Neural crest cell (in vitro differentiated cells): Measurements from ENCODE around the gene TBX4. TPM values are rescaled to one million over a fixed set of nuclear protein-coding genes. Genes with fewer than 3 reads are reported as not detected.

Experiments used
- DNase-seq: peaks from one replicate; pipeline ENCODE4 v3.0.0; 2021; ENCODE audit warnings: low read depth, mixed read lengths, low spot score
- H3K27ac Mint-ChIP-seq: one replicate; pipeline ENCODE4 v1.8.0; 2021; ENCODE audit warnings: mild to moderate bottlenecking, mixed read lengths; ENCODE audit not compliant: unreplicated experiment
- H3K27me3 Mint-ChIP-seq: 2 replicates; pipeline ENCODE4 v1.8.0; 2021; ENCODE audit warnings: low read depth, mild to moderate bottlenecking, mixed read lengths
- H3K36me3 Mint-ChIP-seq: 2 replicates; pipeline ENCODE4 v1.8.0; 2021; ENCODE audit warnings: low read depth, mild to moderate bottlenecking, mixed read lengths
- H3K4me1 Mint-ChIP-seq: 2 replicates; pipeline ENCODE4 v1.8.0; 2021; ENCODE audit warnings: mixed read lengths
- H3K4me3 Mint-ChIP-seq: one replicate; pipeline ENCODE4 v1.8.0; 2021; ENCODE audit warnings: mild to moderate bottlenecking, mixed read lengths
- H3K9me3 Mint-ChIP-seq: 2 replicates; pipeline ENCODE4 v1.8.0; 2021; ENCODE audit warnings: mixed read lengths
- total RNA-seq: library from RNA; stranded (reverse); gene quantifications from 2 replicates; pipeline ENCODE4 v1.2.1, GENCODE V29; 2021
- TF ChIP-seq, protein P1 (sequence below): fragments of 200-600 bp; sonication (generic); conservative IDR thresholded peaks from 2 replicates; pipeline ENCODE4 v1.5.0; 2021; ENCODE audit warnings: antibody characterized with exemption, mild to moderate bottlenecking

The TBX4 gene
- total RNA-seq, 1 donor from 2014 or later = not detected

DNA sequence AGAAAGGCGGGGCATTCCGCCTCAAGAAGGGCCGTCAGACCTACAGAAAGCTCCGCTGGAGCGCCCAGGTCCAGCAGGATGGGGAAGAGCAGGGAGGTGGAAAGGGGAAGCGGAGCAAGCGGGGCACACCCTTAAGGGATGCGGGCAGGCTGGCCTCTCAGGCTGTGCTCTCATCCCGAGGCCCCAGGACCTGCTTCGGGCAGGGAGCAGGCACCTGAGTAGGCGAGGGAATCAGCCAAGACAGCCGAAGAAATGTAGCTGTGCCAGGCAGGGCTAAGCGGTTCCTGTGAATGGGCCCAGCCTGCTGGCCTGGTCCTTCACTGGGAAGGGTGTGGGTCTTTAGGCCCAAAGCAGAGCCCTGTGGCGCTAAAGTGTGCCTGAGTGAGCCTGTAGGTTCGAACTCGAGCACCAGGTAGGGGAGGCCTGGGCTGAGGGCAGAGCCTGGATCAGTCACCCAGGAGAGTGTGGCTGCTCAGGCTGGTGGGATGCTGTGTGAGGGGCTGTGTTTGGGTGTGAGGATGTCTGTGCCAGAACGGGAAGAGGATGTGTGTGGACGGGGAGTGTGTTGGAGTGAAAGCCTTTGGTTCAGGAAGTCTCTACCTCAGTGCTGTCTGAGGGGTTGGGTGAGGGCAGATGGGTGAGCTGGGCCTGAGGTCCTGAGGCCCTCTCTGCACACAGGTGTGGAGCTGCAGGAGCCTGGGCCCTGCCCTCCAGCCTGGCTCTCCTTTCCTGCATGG lies 3.3 kb downstream of the TBX4 start:
- H3K27ac Mint-ChIP-seq = no peak overlapping the region
- H3K4me3 Mint-ChIP-seq = no peak overlapping the region
- TF ChIP-seq, protein P1, sequence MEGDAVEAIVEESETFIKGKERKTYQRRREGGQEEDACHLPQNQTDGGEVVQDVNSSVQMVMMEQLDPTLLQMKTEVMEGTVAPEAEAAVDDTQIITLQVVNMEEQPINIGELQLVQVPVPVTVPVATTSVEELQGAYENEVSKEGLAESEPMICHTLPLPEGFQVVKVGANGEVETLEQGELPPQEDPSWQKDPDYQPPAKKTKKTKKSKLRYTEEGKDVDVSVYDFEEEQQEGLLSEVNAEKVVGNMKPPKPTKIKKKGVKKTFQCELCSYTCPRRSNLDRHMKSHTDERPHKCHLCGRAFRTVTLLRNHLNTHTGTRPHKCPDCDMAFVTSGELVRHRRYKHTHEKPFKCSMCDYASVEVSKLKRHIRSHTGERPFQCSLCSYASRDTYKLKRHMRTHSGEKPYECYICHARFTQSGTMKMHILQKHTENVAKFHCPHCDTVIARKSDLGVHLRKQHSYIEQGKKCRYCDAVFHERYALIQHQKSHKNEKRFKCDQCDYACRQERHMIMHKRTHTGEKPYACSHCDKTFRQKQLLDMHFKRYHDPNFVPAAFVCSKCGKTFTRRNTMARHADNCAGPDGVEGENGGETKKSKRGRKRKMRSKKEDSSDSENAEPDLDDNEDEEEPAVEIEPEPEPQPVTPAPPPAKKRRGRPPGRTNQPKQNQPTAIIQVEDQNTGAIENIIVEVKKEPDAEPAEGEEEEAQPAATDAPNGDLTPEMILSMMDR = no peak
- H3K27me3 Mint-ChIP-seq = peaks cover 97% of the 10 kb centered on the region
- no peak for DNase-seq
- peaks cover 3% of the 10 kb centered on the region for H3K36me3 Mint-ChIP-seq
- no peaks in the 10 kb centered on the region for H3K9me3 Mint-ChIP-seq
- H3K4me1 Mint-ChIP-seq = peaks cover 31% of the 10 kb centered on the region

DNA sequence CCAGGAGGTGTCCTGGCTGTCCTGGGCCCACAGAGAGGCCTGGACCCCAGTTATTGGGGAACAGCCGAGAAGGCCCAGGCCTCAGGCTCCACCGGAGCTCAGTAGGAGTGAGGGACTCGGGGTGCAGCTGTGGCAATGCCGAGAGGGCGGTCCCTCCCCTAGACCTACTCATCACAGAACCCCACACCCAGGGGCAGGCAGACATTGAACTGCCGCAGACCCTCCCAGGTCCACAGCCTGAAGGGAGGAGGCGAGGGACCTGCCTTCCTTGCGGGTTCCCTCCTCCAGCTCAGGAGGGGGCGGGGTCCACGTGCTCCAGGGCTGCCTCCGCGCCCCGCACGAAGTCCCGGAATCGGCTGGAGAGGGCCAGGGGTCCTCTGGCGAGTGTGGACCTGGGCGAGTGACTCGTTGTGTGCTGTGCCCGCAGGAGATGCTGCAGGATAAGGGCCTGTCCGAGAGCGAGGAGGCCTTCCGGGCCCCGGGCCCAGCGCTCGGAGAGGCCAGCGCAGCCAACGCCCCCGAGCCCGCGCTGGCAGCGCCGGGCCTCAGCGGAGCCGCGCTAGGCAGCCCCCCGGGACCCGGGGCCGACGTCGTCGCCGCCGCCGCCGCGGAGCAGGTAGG lies 3.9 kb downstream of the TBX4 start:
- peaks cover 3% of the 10 kb centered on the region for H3K36me3 Mint-ChIP-seq
- H3K4me3 Mint-ChIP-seq = no peak overlapping the region

DNA sequence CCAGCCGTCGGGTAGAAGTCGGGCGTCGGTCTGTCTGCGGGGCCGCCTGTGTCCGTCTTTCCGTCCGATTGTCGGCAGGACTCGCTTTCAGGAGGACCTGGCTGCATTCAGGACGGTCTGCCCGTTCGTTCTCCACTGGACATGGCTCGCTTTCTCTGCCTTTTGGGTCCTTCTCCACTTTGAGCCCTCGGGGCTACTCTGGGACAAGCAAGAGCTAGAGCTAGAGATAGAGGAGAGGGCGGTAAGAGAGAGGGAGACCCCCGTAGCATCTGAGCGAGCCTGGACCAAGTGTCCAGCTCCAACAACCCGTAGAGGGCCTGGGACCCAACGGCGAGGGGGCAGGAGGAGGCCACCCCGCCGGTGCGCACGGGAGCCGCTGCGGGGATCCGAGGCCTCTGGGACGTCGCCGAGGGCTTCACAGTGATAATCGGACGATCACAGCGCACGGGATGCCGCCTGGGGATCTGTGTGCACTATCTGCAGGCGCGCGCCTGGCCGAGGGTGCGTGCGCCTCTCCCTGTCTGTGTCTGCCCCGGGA lies 4.5 kb downstream of the TBX4 start:
- Mint-ChIP-seq H3K27me3 (peaks cover 97% of the 10 kb centered on the region), H3K4me1 (peaks cover 36% of the 10 kb centered on the region), H3K4me3 (peak overlapping the region; percentile 31), H3K27ac (no peak overlapping the region), H3K36me3 (peaks cover 3% of the 10 kb centered on the region), H3K9me3 (no peaks in the 10 kb centered on the region)
- DNase-seq = no peak
- TF ChIP-seq, protein P1 = no peak

More for the DNA sequence above, 3.9 kb downstream of the TBX4 start:
- TF ChIP-seq, protein P1 = no peak
- no peak for DNase-seq
- peaks cover 97% of the 10 kb centered on the region for H3K27me3 Mint-ChIP-seq
- no peak overlapping the region for H3K27ac Mint-ChIP-seq
- peaks cover 31% of the 10 kb centered on the region for H3K4me1 Mint-ChIP-seq
- no peaks in the 10 kb centered on the region for H3K9me3 Mint-ChIP-seq

DNA sequence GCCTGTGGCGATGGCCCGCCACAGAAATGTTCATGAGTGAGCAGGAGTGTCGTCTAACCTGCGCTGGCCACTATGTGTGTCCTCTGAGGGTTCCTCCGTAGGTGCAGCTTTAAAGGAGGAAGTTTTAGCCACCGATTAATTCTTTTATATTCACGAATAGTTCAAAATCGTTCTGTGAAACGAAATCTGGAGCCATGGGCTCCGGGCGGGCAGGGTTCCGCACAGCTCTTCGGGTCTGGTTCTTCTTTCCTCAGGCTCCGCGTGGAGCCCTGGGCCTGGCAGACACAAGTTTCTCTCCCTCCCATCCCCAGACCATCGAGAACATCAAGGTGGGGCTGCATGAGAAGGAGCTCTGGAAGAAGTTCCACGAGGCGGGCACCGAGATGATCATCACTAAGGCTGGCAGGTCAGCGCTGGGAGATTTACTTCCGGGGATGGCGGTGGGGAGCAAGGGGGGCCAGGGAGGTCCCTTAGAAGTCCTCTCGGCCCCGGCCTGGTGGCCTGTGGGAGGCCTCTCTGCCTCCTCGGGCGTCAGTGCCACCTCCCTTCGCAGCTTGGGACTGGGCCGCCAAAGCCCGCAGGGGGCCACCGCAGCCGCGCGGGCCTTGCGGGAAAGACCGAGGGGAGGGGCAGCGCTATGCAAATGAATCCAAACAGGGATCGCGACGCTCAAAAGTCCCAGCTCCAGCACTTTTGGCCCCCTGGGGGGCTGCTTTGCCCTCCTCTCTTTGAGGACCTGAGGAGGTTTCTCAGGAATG lies 5.2 kb downstream of the TBX4 start:
- Mint-ChIP-seq H3K27me3 (peaks cover 98% of the 10 kb centered on the region), H3K4me1 (peaks cover 40% of the 10 kb centered on the region), H3K4me3 (peak overlapping the region; percentile 31), H3K27ac (no peak overlapping the region), H3K9me3 (no peaks in the 10 kb centered on the region), H3K36me3 (peaks cover 3% of the 10 kb centered on the region)
- TF ChIP-seq, protein P1 = no peak
- no peak for DNase-seq

DNA sequence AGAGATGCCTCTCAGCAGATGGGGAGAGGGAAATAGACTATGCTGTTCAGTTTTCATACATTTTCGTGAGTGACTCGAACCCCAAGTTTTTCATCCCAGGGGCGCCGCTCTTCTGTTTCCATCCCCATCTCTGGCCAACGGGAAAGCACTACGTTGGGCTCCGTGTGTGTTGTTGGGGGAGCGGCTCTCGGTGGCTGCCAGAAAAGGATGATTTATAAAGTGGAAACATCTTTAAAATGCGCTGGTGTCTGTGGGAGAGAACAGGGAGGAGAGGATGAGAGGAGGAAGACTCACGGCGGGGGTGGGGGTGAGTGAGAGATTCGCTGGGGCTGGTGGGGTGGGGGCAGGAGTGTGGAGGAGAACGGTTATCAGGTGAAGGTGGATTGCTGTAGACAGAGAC lies 5.8 kb downstream of the TBX4 start:
- TF ChIP-seq, protein P1 = no peak
- H3K4me1 Mint-ChIP-seq = peaks cover 40% of the 10 kb centered on the region
- H3K9me3 Mint-ChIP-seq = no peaks in the 10 kb centered on the region
- H3K36me3 Mint-ChIP-seq = peaks cover 3% of the 10 kb centered on the region
- H3K27ac Mint-ChIP-seq = no peak overlapping the region
- H3K27me3 Mint-ChIP-seq = peaks cover 98% of the 10 kb centered on the region
- no peak for DNase-seq
- no peak overlapping the region for H3K4me3 Mint-ChIP-seq
